SK-N-SH (cell line): ENCODE measurements around the gene USH1G. TPM values are rescaled to one million over a fixed set of nuclear protein-coding genes. Genes with fewer than 3 reads are reported as not detected.

ENCODE experiments used
- CTCF ChIA-PET: fragments of 300-600, 350-600 bp; formaldehyde crosslinking; extraction: SDS; loops from one replicate; lab custom pipeline; 2021; lab: Yijun Ruan, JAX
- POLR2A ChIA-PET: fragments of 350-600 bp; sonication (Branson Sonifier 250); formaldehyde crosslinking; extraction: SDS; loops from one replicate; lab custom pipeline; 2020; ENCODE audit warnings: antibody characterized with exemption, inconsistent platforms; lab: Yijun Ruan, JAX
- DNase-seq: peaks from one replicate; pipeline ENCODE4 v3.0.0; 2012
- H2AFZ ChIP-seq: fragments of 200-600 bp; sonication (generic); 2 replicates; pipeline ENCODE4 v1.8.1; 2016; ENCODE audit warnings: antibody characterized with exemption, mild to moderate bottlenecking, low read depth
- H3F3A ChIP-seq: fragments of 200-600 bp; sonication (generic); replicated peaks from 2 replicates; pipeline ENCODE3; 2016; ENCODE audit warnings: antibody characterized with exemption, mild to moderate bottlenecking; ENCODE audit not compliant: insufficient read depth
- H3K27ac ChIP-seq, 2 experiments: fragments of 200-500 bp in 1 of 2; fragments of 200-600 bp in 1 of 2; sonication (Bioruptor generic) in 1 of 2; sonication (generic), shearing (Covaris generic) in 1 of 2; 2 replicates each; pipeline versions ENCODE4 v1.5.1 to v1.6.1; 2014 to 2016; ENCODE audit warnings: low read depth in 2 of 2, inconsistent platforms in 1 of 2, low read length in 1 of 2, mild to moderate bottlenecking in 1 of 2, mixed read lengths in 1 of 2
- H3K27me3 ChIP-seq: fragments of 200-600 bp; sonication (generic), shearing (Covaris generic); 2 replicates; pipeline ENCODE4 v1.6.1; 2016; ENCODE audit warnings: mixed run types; ENCODE audit not compliant: insufficient read depth
- H3K36me3 ChIP-seq, 2 experiments: fragments of 200-500 bp in 1 of 2; fragments of 200-600 bp in 1 of 2; sonication (Bioruptor generic) in 1 of 2; sonication (generic) in 1 of 2; replicated peaks in 1 of 2; 2 replicates each; pipeline versions ENCODE3 to v1.5.1; 2014 to 2016; ENCODE audit warnings: low read length in 1 of 2, mild to moderate bottlenecking in 1 of 2; ENCODE audit not compliant: insufficient read depth in 2 of 2, control insufficient read depth in 1 of 2
- H3K4me1 ChIP-seq, 2 experiments: fragments of 200-500 bp in 1 of 2; fragments of 200-600 bp in 1 of 2; sonication (Bioruptor generic) in 1 of 2; sonication (generic), shearing (Covaris generic) in 1 of 2; 2 replicates each; pipeline versions ENCODE4 v1.5.1 to v1.6.1; 2014 to 2016; ENCODE audit warnings: low read depth in 1 of 2, low read length in 1 of 2, mixed run types in 1 of 2; ENCODE audit not compliant: insufficient read depth in 2 of 2, control insufficient read depth in 1 of 2
- H3K4me2 ChIP-seq: fragments of 200-600 bp; sonication (generic), shearing (Covaris generic); 2 replicates; pipeline ENCODE4 v1.6.1; 2017; ENCODE audit warnings: mixed run types
- H3K4me3 ChIP-seq, 2 experiments: fragments of 200-500 bp in 1 of 2; fragments of 200-600 bp in 1 of 2; sonication (Bioruptor generic) in 1 of 2; sonication (generic), shearing (Covaris generic) in 1 of 2; 2 replicates each; pipeline versions ENCODE4 v1.5.1 to v1.8.1; 2014 to 2016; ENCODE audit warnings: low read depth in 2 of 2, inconsistent platforms in 1 of 2, low read length in 1 of 2, mild to moderate bottlenecking in 1 of 2, mixed read lengths in 1 of 2, moderate library complexity in 1 of 2
- H3K79me2 ChIP-seq: fragments of 200-600 bp; sonication (generic); 2 replicates; pipeline ENCODE4 v1.8.1; 2017; ENCODE audit warnings: mild to moderate bottlenecking; ENCODE audit not compliant: insufficient read depth
- H3K9ac ChIP-seq: fragments of 200-600 bp; sonication (generic); 2 replicates; pipeline ENCODE4 v1.6.1; 2017; ENCODE audit warnings: mixed run types
- H3K9me2 ChIP-seq: fragments of 200-600 bp; sonication (generic); 2 replicates; pipeline ENCODE4 v1.6.1; 2017; ENCODE audit warnings: mixed run types
- H3K9me3 ChIP-seq: fragments of 200-600 bp; sonication (generic); 2 replicates; pipeline ENCODE4 v1.6.1; 2017; ENCODE audit warnings: mixed run types, mild to moderate bottlenecking, moderate library complexity
- H4K20me1 ChIP-seq: fragments of 200-600 bp; sonication (generic); 2 replicates; pipeline ENCODE4 v1.6.1; 2017; ENCODE audit warnings: mild to moderate bottlenecking, mixed run types; ENCODE audit not compliant: insufficient read depth
- CHD2 ChIP-seq: fragments of 150-350 bp; IDR thresholded peaks from 2 replicates; pipeline ENCODE4 v1.6.1; 2018; ENCODE audit warnings: low read length; ENCODE audit not compliant: partially characterized antibody
- EZH2phosphoT487 ChIP-seq: fragments of 200-600 bp; sonication (generic); IDR thresholded peaks from 2 replicates; pipeline ENCODE4 v1.6.1; 2017; ENCODE audit warnings: low read depth, mixed run types, mild to moderate bottlenecking, antibody characterized with exemption, moderate library complexity, borderline replicate concordance
- FOSL2 ChIP-seq: IDR thresholded peaks from 2 replicates; pipeline ENCODE4 v1.4.0; 2012; ENCODE audit warnings: low read depth, mild to moderate bottlenecking, moderate library complexity, borderline replicate concordance
- GABPA ChIP-seq: IDR thresholded peaks from 2 replicates; pipeline ENCODE4 v1.4.0; 2012; ENCODE audit warnings: low read depth, mild to moderate bottlenecking
- IRF3 ChIP-seq: fragments of 150-350 bp; IDR thresholded peaks from 2 replicates; pipeline ENCODE4 v1.6.1; 2016; ENCODE audit warnings: mild to moderate bottlenecking, low read depth, low read length
- JUND ChIP-seq: IDR thresholded peaks from 2 replicates; pipeline ENCODE4 v1.4.0; 2012
- MEF2A ChIP-seq: IDR thresholded peaks from 2 replicates; pipeline ENCODE4 v1.4.0; 2012; ENCODE audit warnings: low read depth, borderline replicate concordance
- MXI1 ChIP-seq: IDR thresholded peaks from 2 replicates; pipeline ENCODE4 v1.6.1; 2012; ENCODE audit warnings: mild to moderate bottlenecking, low read depth, low read length, improper control_type of control experiment
- NFIC ChIP-seq: IDR thresholded peaks from 2 replicates; pipeline ENCODE4 v1.4.0; 2012; ENCODE audit warnings: borderline replicate concordance
- NRF1 ChIP-seq: IDR thresholded peaks from 2 replicates; pipeline ENCODE4 v1.6.1; 2012; ENCODE audit warnings: low read depth, mild to moderate bottlenecking, low read length
- POLR2AphosphoS5 ChIP-seq: IDR thresholded peaks from 2 replicates; pipeline ENCODE4 v1.6.1; 2012; ENCODE audit warnings: low read depth, low read length
- RCOR1 ChIP-seq: fragments of 150-350 bp; IDR thresholded peaks from 2 replicates; pipeline ENCODE4 v1.6.1; 2017; ENCODE audit warnings: antibody characterized with exemption, low read length
- TCF12 ChIP-seq: IDR thresholded peaks from 2 replicates; pipeline ENCODE4 v1.4.0; 2012
- TEAD4 ChIP-seq: IDR thresholded peaks from 2 replicates; pipeline ENCODE4 v1.4.0; 2012; ENCODE audit warnings: mild to moderate bottlenecking, borderline replicate concordance; ENCODE audit not compliant: insufficient read depth
- YY1 ChIP-seq: IDR thresholded peaks from 2 replicates; pipeline ENCODE4 v1.4.0; 2012; ENCODE audit warnings: low read depth, mild to moderate bottlenecking
- ZBTB33 ChIP-seq: IDR thresholded peaks from 2 replicates; pipeline ENCODE4 v1.4.0; 2012; ENCODE audit warnings: low read depth, borderline replicate concordance
- WGBS: methylation state at CpG from one replicate; pipeline ENCODE4 v1.1.6; 2017; ENCODE audit warnings: low lambda C conversion rate; 5-methylcytosine and 5-hydroxymethylcytosine counted together
- polyA plus RNA-seq, 3 experiments: library from polyadenylated mRNA; depleted of rRNA; stranded (reverse); fragments of >200 nt; gene quantifications; 2 replicates each; pipeline ENCODE4 v1.2.3, GENCODE V29; 2012
- TF ChIP-seq, protein P1 (sequence below): IDR thresholded peaks from 2 replicates; pipeline ENCODE4 v1.6.1; 2012; ENCODE audit warnings: mild to moderate bottlenecking, low read depth, low read length, moderate library complexity
- TF ChIP-seq, protein P2 (sequence below): IDR thresholded peaks from 2 replicates; pipeline ENCODE4 v1.4.0; 2012; ENCODE audit warnings: low read depth, borderline replicate concordance

Gene USH1G
- polyA plus RNA-seq, 1 of the 3 experiments (the other 2 are of a cell fraction): not detected

DNA sequence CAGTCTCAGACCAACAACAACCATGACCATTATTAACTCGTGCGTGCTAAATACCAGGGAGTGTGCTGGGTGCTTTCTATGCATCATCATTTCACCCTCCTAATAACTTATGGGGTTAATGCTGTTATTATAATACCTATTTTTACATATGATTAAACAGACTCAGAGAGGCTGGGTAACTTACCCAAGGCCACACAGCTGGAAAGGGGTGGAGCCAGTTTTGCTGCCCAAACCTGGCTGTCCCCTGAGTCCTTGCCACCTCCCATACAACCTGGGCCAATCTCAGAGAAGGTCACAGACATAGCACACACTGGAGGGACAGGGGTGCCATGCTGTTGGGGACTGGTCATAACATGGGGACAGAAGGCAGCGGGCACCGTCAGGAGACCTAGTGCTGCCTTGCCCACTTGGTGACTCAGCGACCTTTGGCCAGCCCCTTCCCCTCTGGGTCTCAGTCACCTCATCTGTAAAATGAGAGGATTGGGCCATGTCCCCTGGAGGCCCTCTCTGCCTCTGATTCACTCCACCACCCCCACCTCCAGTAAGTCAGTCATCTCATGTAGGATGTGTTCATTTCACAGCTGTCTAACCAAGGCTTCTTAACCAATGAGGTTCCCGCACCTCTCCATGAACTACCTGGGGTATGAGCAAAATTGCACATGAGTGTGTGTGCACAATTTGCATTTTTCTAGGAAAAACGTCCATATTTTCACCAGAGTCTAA lies 18.2 kb downstream of the USH1G start:
- no peak for DNase-seq
- Histone ChIP-seq H3K36me3 (no peaks in the 10 kb centered on the region), H3K79me2 (no peaks in the 10 kb centered on the region), H3F3A (no peaks in the 10 kb centered on the region), H3K4me1 (no peaks in the 10 kb centered on the region), H3K27ac (no peak overlapping the region), H3K9me3 (no peaks in the 10 kb centered on the region), H3K27me3 (peaks cover 26% of the 10 kb centered on the region), H3K4me2 (no peak overlapping the region), H2AFZ (no peak overlapping the region), H3K9me2 (no peaks in the 10 kb centered on the region), H4K20me1 (no peaks in the 10 kb centered on the region), H3K9ac (no peak overlapping the region)
- CTCF ChIA-PET: interaction anchor here (1.3 to 2.0 kb wide), 3 partner anchors 43 to 201 kb away, joined by 3 to 6 read pairs (median 4); no protein-coding TSS in a partner anchor
- POLR2A ChIA-PET: no interaction called here
- 55% methylated on average over 7 of the region's 7 CpGs for WGBS
- TF ChIP-seq TCF12 (no peak), POLR2AphosphoS5 (no peak), EZH2phosphoT487 (no peak), CHD2 (no peak), MXI1 (no peak), MEF2A (no peak), IRF3 (no peak), YY1 (no peak), FOSL2 (no peak), TEAD4 (no peak), NRF1 (no peak), GABPA (no peak), JUND (no peak), RCOR1 (no peak), ZBTB33 (no peak), NFIC (no peak)
- TF ChIP-seq, protein P1, sequence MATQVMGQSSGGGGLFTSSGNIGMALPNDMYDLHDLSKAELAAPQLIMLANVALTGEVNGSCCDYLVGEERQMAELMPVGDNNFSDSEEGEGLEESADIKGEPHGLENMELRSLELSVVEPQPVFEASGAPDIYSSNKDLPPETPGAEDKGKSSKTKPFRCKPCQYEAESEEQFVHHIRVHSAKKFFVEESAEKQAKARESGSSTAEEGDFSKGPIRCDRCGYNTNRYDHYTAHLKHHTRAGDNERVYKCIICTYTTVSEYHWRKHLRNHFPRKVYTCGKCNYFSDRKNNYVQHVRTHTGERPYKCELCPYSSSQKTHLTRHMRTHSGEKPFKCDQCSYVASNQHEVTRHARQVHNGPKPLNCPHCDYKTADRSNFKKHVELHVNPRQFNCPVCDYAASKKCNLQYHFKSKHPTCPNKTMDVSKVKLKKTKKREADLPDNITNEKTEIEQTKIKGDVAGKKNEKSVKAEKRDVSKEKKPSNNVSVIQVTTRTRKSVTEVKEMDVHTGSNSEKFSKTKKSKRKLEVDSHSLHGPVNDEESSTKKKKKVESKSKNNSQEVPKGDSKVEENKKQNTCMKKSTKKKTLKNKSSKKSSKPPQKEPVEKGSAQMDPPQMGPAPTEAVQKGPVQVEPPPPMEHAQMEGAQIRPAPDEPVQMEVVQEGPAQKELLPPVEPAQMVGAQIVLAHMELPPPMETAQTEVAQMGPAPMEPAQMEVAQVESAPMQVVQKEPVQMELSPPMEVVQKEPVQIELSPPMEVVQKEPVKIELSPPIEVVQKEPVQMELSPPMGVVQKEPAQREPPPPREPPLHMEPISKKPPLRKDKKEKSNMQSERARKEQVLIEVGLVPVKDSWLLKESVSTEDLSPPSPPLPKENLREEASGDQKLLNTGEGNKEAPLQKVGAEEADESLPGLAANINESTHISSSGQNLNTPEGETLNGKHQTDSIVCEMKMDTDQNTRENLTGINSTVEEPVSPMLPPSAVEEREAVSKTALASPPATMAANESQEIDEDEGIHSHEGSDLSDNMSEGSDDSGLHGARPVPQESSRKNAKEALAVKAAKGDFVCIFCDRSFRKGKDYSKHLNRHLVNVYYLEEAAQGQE: no peak
- TF ChIP-seq, protein P2, sequence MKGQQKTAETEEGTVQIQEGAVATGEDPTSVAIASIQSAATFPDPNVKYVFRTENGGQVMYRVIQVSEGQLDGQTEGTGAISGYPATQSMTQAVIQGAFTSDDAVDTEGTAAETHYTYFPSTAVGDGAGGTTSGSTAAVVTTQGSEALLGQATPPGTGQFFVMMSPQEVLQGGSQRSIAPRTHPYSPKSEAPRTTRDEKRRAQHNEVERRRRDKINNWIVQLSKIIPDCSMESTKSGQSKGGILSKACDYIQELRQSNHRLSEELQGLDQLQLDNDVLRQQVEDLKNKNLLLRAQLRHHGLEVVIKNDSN: no peak
- TF ChIP-seq, all 33 proteins: peak for 0
- no peak overlapping the region for H3K4me3 ChIP-seq
